H1 (cell line): ENCODE measurements around the gene CYB561. TPM values are rescaled to one million over a fixed set of nuclear protein-coding genes. Genes with fewer than 3 reads are reported as not detected.

Experiments used
- CTCF ChIA-PET: fragments of 300-600 bp; sonication (Branson Sonifier 250); formaldehyde crosslinking; loops from one replicate; lab custom pipeline; 2021; ENCODE audit not compliant: partially characterized antibody; lab: Charles Lee
- POLR2A ChIA-PET: fragments of 300-600 bp; sonication (Branson Sonifier 250); formaldehyde crosslinking; loops from one replicate; lab custom pipeline; 2021; ENCODE audit warnings: inconsistent platforms; ENCODE audit not compliant: partially characterized antibody; lab: Charles Lee
- DNase-seq, 2 experiments: peaks; one replicate each; pipeline versions ENCODE4 v3.0.0 to v3.0.0-alpha.2; 2010 to 2022; ENCODE audit warnings: low spot score in 2 of 2, low read depth in 1 of 2, mixed read lengths in 1 of 2
- FAIRE-seq: peaks from 2 replicates; lab custom pipeline; 2011; peaks lifted over from hg19 to GRCh38; lab: Jason Lieb, UNC
- H2AFZ ChIP-seq: 2 replicates; pipeline ENCODE4 v1.8.1; 2012; ENCODE audit warnings: low read length, inconsistent platforms
- H2AK5ac ChIP-seq: 2 replicates; pipeline ENCODE4 v1.6.1; 2013; ENCODE audit warnings: low read depth, low read length
- H2BK120ac ChIP-seq: replicated peaks from 2 replicates; pipeline ENCODE3; 2013; ENCODE audit warnings: low read depth, low read length, inconsistent platforms
- H2BK12ac ChIP-seq: 2 replicates; pipeline ENCODE4 v1.6.1; 2013; ENCODE audit warnings: low read depth, low read length
- H2BK15ac ChIP-seq: 2 replicates; pipeline ENCODE4 v1.6.1; 2013; ENCODE audit warnings: low read length
- H2BK20ac ChIP-seq: 2 replicates; pipeline ENCODE4 v1.6.1; 2013; ENCODE audit warnings: low read length
- H2BK5ac ChIP-seq: 2 replicates; pipeline ENCODE4 v1.6.1; 2013; ENCODE audit warnings: low read depth, low read length
- H3K14ac ChIP-seq: 2 replicates; pipeline ENCODE4 v1.6.1; 2013; ENCODE audit warnings: inconsistent platforms; ENCODE audit not compliant: insufficient read length
- H3K18ac ChIP-seq: 2 replicates; pipeline ENCODE4 v1.6.1; 2013; ENCODE audit warnings: low read length; ENCODE audit errors: extremely low read depth
- H3K23ac ChIP-seq: 2 replicates; pipeline ENCODE4 v1.6.1; 2013; ENCODE audit warnings: inconsistent platforms; ENCODE audit not compliant: insufficient read length
- H3K23me2 ChIP-seq: 2 replicates; pipeline ENCODE4 v1.6.1; 2013; ENCODE audit warnings: low read depth, low read length
- H3K27ac ChIP-seq: 2 replicates; pipeline ENCODE4 v1.6.1; 2011; ENCODE audit warnings: low read depth, low read length, inconsistent platforms
- H3K27me3 ChIP-seq, 4 experiments: replicated peaks in 1 of 4; 1 replicate in 1 of 4; 2 replicates in 3 of 4; pipeline versions ENCODE4 v1.6.1 to v1.8.1; 2011 to 2013; ENCODE audit warnings: low read length in 3 of 4, mild to moderate bottlenecking in 3 of 4, inconsistent platforms in 2 of 4, mixed read lengths in 2 of 4, moderate library complexity in 1 of 4; ENCODE audit not compliant: control insufficient read depth in 3 of 4, insufficient read depth in 3 of 4; ENCODE audit errors: extremely low read depth in 1 of 4
- H3K36me3 ChIP-seq, 4 experiments: 2 replicates each; pipeline versions ENCODE4 v1.6.1 to v1.8.1; 2011 to 2013; ENCODE audit warnings: mild to moderate bottlenecking in 4 of 4, low read length in 3 of 4, moderate library complexity in 2 of 4, control low read depth in 1 of 4, inconsistent platforms in 1 of 4; ENCODE audit not compliant: insufficient read depth in 4 of 4, control insufficient read depth in 2 of 4
- H3K4ac ChIP-seq: replicated peaks from 2 replicates; pipeline ENCODE3; 2013; ENCODE audit warnings: low read length, low read depth, mixed read lengths, inconsistent platforms; ENCODE audit not compliant: insufficient read length
- H3K4me1 ChIP-seq, 4 experiments: replicated peaks in 1 of 4; 1 replicate in 1 of 4; 2 replicates in 3 of 4; pipeline versions ENCODE4 v1.6.1 to v1.8.1; 2011 to 2013; ENCODE audit warnings: low read length in 3 of 4, inconsistent platforms in 2 of 4, mixed read lengths in 1 of 4; ENCODE audit not compliant: insufficient read depth in 4 of 4, control insufficient read depth in 3 of 4
- H3K4me2 ChIP-seq, 2 experiments: 2 replicates each; pipeline versions ENCODE4 v1.6.1 to v1.8.1; 2011 to 2013; ENCODE audit warnings: low read depth in 2 of 2, low read length in 2 of 2, control low read depth in 1 of 2, inconsistent platforms in 1 of 2, mild to moderate bottlenecking in 1 of 2; ENCODE audit not compliant: insufficient read depth in 1 of 2
- H3K4me3 ChIP-seq, 4 experiments: fragments of 200-600, 300-600 bp in 1 of 4; sonication (generic), shearing (Covaris generic), sonication (Bioruptor Twin) in 1 of 4; 2 replicates each; pipeline versions ENCODE4 v1.5.1 to v1.8.1; 2011 to 2016; ENCODE audit warnings: low read length in 4 of 4, low read depth in 3 of 4, control low read depth in 2 of 4, inconsistent platforms in 2 of 4, mild to moderate bottlenecking in 2 of 4, mixed read lengths in 1 of 4, moderate library complexity in 1 of 4; ENCODE audit not compliant: insufficient read depth in 2 of 4; ENCODE audit errors: extremely low read depth in 1 of 4
- H3K56ac ChIP-seq: replicated peaks from 2 replicates; pipeline ENCODE3; 2013; ENCODE audit warnings: low read depth, mild to moderate bottlenecking, mixed read lengths, low read length, inconsistent platforms; ENCODE audit not compliant: insufficient read length
- H3K79me1 ChIP-seq: 2 replicates; pipeline ENCODE4 v1.6.1; 2013; ENCODE audit warnings: low read depth, low read length, control low read depth
- H3K79me2 ChIP-seq, 2 experiments: 2 replicates each; pipeline versions ENCODE4 v1.6.1 to v1.8.1; 2012 to 2013; ENCODE audit warnings: low read length in 2 of 2, mild to moderate bottlenecking in 2 of 2, inconsistent platforms in 1 of 2; ENCODE audit not compliant: insufficient read depth in 2 of 2, control insufficient read depth in 1 of 2
- H3K9ac ChIP-seq, 4 experiments: replicated peaks in 1 of 4; 1 replicate in 1 of 4; 2 replicates in 3 of 4; pipeline versions ENCODE4 v1.6.1 to v1.8.1; 2011 to 2013; ENCODE audit warnings: low read depth in 3 of 4, low read length in 3 of 4, control low read depth in 2 of 4, mild to moderate bottlenecking in 2 of 4, moderate library complexity in 2 of 4, inconsistent platforms in 1 of 4; ENCODE audit errors: extremely low read depth in 1 of 4
- H3K9me3 ChIP-seq, 2 experiments: 2 replicates each; pipeline versions ENCODE4 v1.6.1 to v1.8.1; 2012 to 2013; ENCODE audit warnings: mild to moderate bottlenecking in 2 of 2, moderate library complexity in 2 of 2, control low read depth in 1 of 2, inconsistent platforms in 1 of 2, low read depth in 1 of 2, low read length in 1 of 2, mixed read lengths in 1 of 2; ENCODE audit not compliant: insufficient read depth in 2 of 2
- H4K20me1 ChIP-seq, 2 experiments: replicated peaks in 1 of 2; 2 replicates each; pipeline versions ENCODE3 to v1.8.1; 2011 to 2013; ENCODE audit warnings: inconsistent platforms in 2 of 2, low read length in 2 of 2, mild to moderate bottlenecking in 1 of 2; ENCODE audit not compliant: insufficient read depth in 2 of 2, control insufficient read depth in 1 of 2
- H4K5ac ChIP-seq: 2 replicates; pipeline ENCODE4 v1.6.1; 2013; ENCODE audit warnings: low read length, low read depth, mixed read lengths, inconsistent platforms; ENCODE audit not compliant: insufficient read length
- H4K8ac ChIP-seq: 2 replicates; pipeline ENCODE4 v1.8.0; 2013; ENCODE audit warnings: mild to moderate bottlenecking, moderate library complexity, low read length, inconsistent platforms; ENCODE audit not compliant: insufficient read depth; ENCODE audit errors: extremely low read depth
- H4K91ac ChIP-seq: replicated peaks from 2 replicates; pipeline ENCODE3; 2013; ENCODE audit warnings: low read length, mixed read lengths, inconsistent platforms; ENCODE audit not compliant: insufficient read length
- BRCA1 ChIP-seq: IDR thresholded peaks from 2 replicates; pipeline ENCODE4 v1.6.1; 2012; ENCODE audit warnings: low read depth, low read length, improper control_type of control experiment
- CTBP2 ChIP-seq: IDR thresholded peaks from 2 replicates; pipeline ENCODE4 v1.7.0; 2011; ENCODE audit warnings: borderline replicate concordance, mild to moderate bottlenecking, moderate library complexity, mixed read lengths, low read length; ENCODE audit not compliant: insufficient read depth, insufficient read length
- E2F6 ChIP-seq: IDR thresholded peaks from 2 replicates; pipeline ENCODE4 v1.6.1; 2012; ENCODE audit warnings: inconsistent platforms
- KDM5A ChIP-seq: fragments of 200-600 bp; IDR thresholded peaks from 2 replicates; pipeline ENCODE4 v1.7.1; 2012; ENCODE audit warnings: mild to moderate bottlenecking, low read length, inconsistent platforms, mixed read lengths
- MAFK ChIP-seq: IDR thresholded peaks from 2 replicates; pipeline ENCODE4 v1.6.1; 2012; ENCODE audit warnings: low read depth, mild to moderate bottlenecking, improper control_type of control experiment, low read length
- RXRA ChIP-seq: IDR thresholded peaks from 2 replicates; pipeline ENCODE4 v1.6.1; 2011; ENCODE audit warnings: low read depth, mild to moderate bottlenecking, low read length, moderate library complexity; ENCODE audit not compliant: insufficient read depth
- WGBS, 2 experiments: shearing (Covaris generic) in 1 of 2; methylation state at CpG; one replicate each; pipeline versions ENCODE4 v1.1.6 to v1.1.7; 2013 to 2015; ENCODE audit warnings: low lambda C conversion rate in 2 of 2, mixed read lengths in 2 of 2, inconsistent platforms in 1 of 2, low coverage in 1 of 2, missing lambda C conversion rate in 1 of 2; ENCODE audit not compliant: insufficient replicate concordance in 2 of 2, insufficient coverage in 1 of 2, insufficient read length in 1 of 2; ENCODE audit errors: extremely low coverage in 1 of 2, missing lambda C conversion rate in 1 of 2; 5-methylcytosine and 5-hydroxymethylcytosine counted together
- polyA plus RNA-seq, 7 experiments: library from polyadenylated mRNA; depleted of rRNA in 3 of 7; stranded (reverse) in 5 of 7; unstranded in 2 of 7; fragments of >200 nt in 5 of 7; fragments of 200-250 nt in 2 of 7; gene quantifications; 1 replicate in 5 of 7; 2 replicates in 1 of 7; 4 replicates in 1 of 7; pipeline versions ENCODE4 v1.2.1 to v1.2.3, GENCODE V29; 2011 to 2013; ENCODE audit warnings: missing spikeins in 2 of 7, mixed read lengths in 2 of 7
- total RNA-seq: library from RNA; stranded (reverse); fragmentation: NEBNext Ultra II Directional; extraction: Animal tissue kit (Norgen Biotek cat#: 25700); gene quantifications from 2 replicates; pipeline ENCODE4 v1.2.1, GENCODE V29; 2021

The CYB561 gene
- total and polyA plus RNA-seq, 2 of the 8 experiments (the other 6 are each of a cell fraction or from before 2014, with no cell fraction given), result 19.7 to 23.4 TPM

DNA sequence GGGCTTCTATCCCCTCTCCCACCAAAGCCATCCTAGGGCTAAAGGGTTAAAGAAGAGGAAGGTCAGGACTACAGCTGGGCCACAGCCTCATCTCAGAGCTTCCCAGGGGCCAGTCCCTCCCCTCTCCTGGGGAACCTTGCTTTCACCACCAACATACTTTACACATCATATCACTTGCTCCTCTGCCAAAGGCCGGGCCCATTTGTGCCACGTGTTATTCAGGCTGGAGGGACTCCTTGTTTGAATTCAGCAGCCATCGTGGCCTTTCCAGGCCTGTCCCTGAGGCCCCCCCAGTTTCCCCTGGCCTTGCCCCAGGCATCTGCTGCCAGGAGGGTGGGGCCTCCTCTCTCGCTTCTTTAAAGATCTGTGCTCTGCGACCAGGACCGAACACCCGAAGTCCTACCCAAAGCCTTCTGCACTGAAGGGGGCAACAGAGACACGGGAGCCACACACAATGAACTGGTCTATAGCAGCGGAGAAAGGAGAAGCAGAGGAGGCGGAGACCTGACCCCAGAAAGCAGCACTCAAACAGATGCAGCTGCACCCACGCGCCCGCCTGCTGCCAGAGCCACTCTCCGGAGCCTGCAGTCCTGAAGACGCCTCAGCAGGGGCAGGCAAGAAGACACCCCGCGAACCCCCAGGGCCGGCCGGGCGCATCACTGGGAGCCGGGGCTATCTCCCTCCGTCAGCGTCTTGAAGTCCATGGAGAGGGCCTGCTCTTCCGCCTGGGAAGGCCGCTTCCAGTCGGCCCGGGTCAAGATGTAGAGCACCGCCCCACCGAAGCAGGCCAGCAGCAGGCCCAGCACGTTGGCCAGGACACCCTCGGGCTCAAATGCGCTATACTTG, 12.1 kb downstream of the CYB561 start:
- peak overlapping the region; percentile 18; the same call in 1 of the 2 replicates for H4K8ac ChIP-seq
- no peak overlapping the region for H2BK5ac ChIP-seq
- 95% methylated on average over 20 of the region's 32 CpGs; no CpG with 5 or more reads in 1 of the 2 experiments for WGBS, 2 experiments
- TF ChIP-seq CTBP2, result no peak
- no peak for TF ChIP-seq MAFK
- TF ChIP-seq E2F6, result no peak
- no peak for TF ChIP-seq RXRA
- TF ChIP-seq BRCA1, result no peak
- TF ChIP-seq KDM5A, result no peak

More for the DNA sequence above, 12.1 kb downstream of the CYB561 start:
- H3K4me1 ChIP-seq, result peaks cover 0 to 18% (median 6%) of the 10 kb centered on the region in 4 experiments; a peak in 5 of 7 replicates
- H2AFZ ChIP-seq, result no peak overlapping the region
- H2BK12ac ChIP-seq, result no peak overlapping the region
- H3K23me2 ChIP-seq, result no peaks in the 10 kb centered on the region
- no peak overlapping the region for H3K18ac ChIP-seq
- H3K4me3 ChIP-seq, result no peak overlapping the region
- FAIRE-seq (no peak), DNase-seq (no peak)
- no peak overlapping the region for H2BK120ac ChIP-seq
- ChIA-PET POLR2A (interaction anchor here (1.0 to 4.8 kb wide), 3 partner anchors 13 to 63 kb away, joined by 3 to 33 read pairs (median 5); partner anchors contain the start of gene CYB561), CTCF (interaction anchor here (0.9 to 29.0 kb wide), 16 partner anchors 7 to 352 kb away, joined by 3 to 758 read pairs (median 6); partner anchors contain the start of genes ACE and CYB561)
- H3K9ac ChIP-seq, result no peak overlapping the region
- H4K20me1 ChIP-seq, result no peaks in the 10 kb centered on the region
- no peak overlapping the region for H3K4ac ChIP-seq
- H3K9me3 ChIP-seq, result no peaks in the 10 kb centered on the region
- H3K4me2 ChIP-seq, result no peak overlapping the region
- no peak overlapping the region for H2AK5ac ChIP-seq
- H3K79me2 ChIP-seq, result no peaks in the 10 kb centered on the region
- H4K91ac ChIP-seq, result no peak overlapping the region
- H3K27me3 ChIP-seq, result no peaks in the 10 kb centered on the region
- H2BK20ac ChIP-seq, result no peak overlapping the region
- H3K79me1 ChIP-seq, result peaks cover 2% of the 10 kb centered on the region; the same call in 1 of the 2 replicates
- no peak overlapping the region for H3K23ac ChIP-seq
- no peak overlapping the region for H3K27ac ChIP-seq
- no peak overlapping the region for H2BK15ac ChIP-seq
- no peak overlapping the region for H3K56ac ChIP-seq
- H3K36me3 ChIP-seq, result no peaks in the 10 kb centered on the region
- no peak overlapping the region for H4K5ac ChIP-seq
- no peak overlapping the region for H3K14ac ChIP-seq
